SK-N-SH (cell line): ENCODE results near the gene AAMP. TPM values are rescaled to one million over a fixed set of nuclear protein-coding genes. Genes with fewer than 3 reads are reported as not detected.

Experiments used
- CTCF ChIA-PET: fragments of 300-600, 350-600 bp; formaldehyde crosslinking; extraction: SDS; loops from one replicate; lab custom pipeline; 2021; lab: Yijun Ruan, JAX
- POLR2A ChIA-PET: fragments of 350-600 bp; sonication (Branson Sonifier 250); formaldehyde crosslinking; extraction: SDS; loops from one replicate; lab custom pipeline; 2020; ENCODE audit warnings: antibody characterized with exemption, inconsistent platforms; lab: Yijun Ruan, JAX
- DNase-seq: peaks from one replicate; pipeline ENCODE4 v3.0.0; 2012
- H2AFZ ChIP-seq: fragments of 200-600 bp; sonication (generic); 2 replicates; pipeline ENCODE4 v1.8.1; 2016; ENCODE audit warnings: antibody characterized with exemption, mild to moderate bottlenecking, low read depth
- H3F3A ChIP-seq: fragments of 200-600 bp; sonication (generic); replicated peaks from 2 replicates; pipeline ENCODE3; 2016; ENCODE audit warnings: antibody characterized with exemption, mild to moderate bottlenecking; ENCODE audit not compliant: insufficient read depth
- H3K27ac ChIP-seq, 2 experiments: fragments of 200-500 bp in 1 of 2; fragments of 200-600 bp in 1 of 2; sonication (Bioruptor generic) in 1 of 2; sonication (generic), shearing (Covaris generic) in 1 of 2; 2 replicates each; pipeline versions ENCODE4 v1.5.1 to v1.6.1; 2014 to 2016; ENCODE audit warnings: low read depth in 2 of 2, inconsistent platforms in 1 of 2, low read length in 1 of 2, mild to moderate bottlenecking in 1 of 2, mixed read lengths in 1 of 2
- H3K27me3 ChIP-seq: fragments of 200-600 bp; sonication (generic), shearing (Covaris generic); 2 replicates; pipeline ENCODE4 v1.6.1; 2016; ENCODE audit warnings: mixed run types; ENCODE audit not compliant: insufficient read depth
- H3K36me3 ChIP-seq, 2 experiments: fragments of 200-500 bp in 1 of 2; fragments of 200-600 bp in 1 of 2; sonication (Bioruptor generic) in 1 of 2; sonication (generic) in 1 of 2; replicated peaks in 1 of 2; 2 replicates each; pipeline versions ENCODE3 to v1.5.1; 2014 to 2016; ENCODE audit warnings: low read length in 1 of 2, mild to moderate bottlenecking in 1 of 2; ENCODE audit not compliant: insufficient read depth in 2 of 2, control insufficient read depth in 1 of 2
- H3K4me1 ChIP-seq, 2 experiments: fragments of 200-500 bp in 1 of 2; fragments of 200-600 bp in 1 of 2; sonication (Bioruptor generic) in 1 of 2; sonication (generic), shearing (Covaris generic) in 1 of 2; 2 replicates each; pipeline versions ENCODE4 v1.5.1 to v1.6.1; 2014 to 2016; ENCODE audit warnings: low read depth in 1 of 2, low read length in 1 of 2, mixed run types in 1 of 2; ENCODE audit not compliant: insufficient read depth in 2 of 2, control insufficient read depth in 1 of 2
- H3K4me2 ChIP-seq: fragments of 200-600 bp; sonication (generic), shearing (Covaris generic); 2 replicates; pipeline ENCODE4 v1.6.1; 2017; ENCODE audit warnings: mixed run types
- H3K4me3 ChIP-seq, 2 experiments: fragments of 200-500 bp in 1 of 2; fragments of 200-600 bp in 1 of 2; sonication (Bioruptor generic) in 1 of 2; sonication (generic), shearing (Covaris generic) in 1 of 2; 2 replicates each; pipeline versions ENCODE4 v1.5.1 to v1.8.1; 2014 to 2016; ENCODE audit warnings: low read depth in 2 of 2, inconsistent platforms in 1 of 2, low read length in 1 of 2, mild to moderate bottlenecking in 1 of 2, mixed read lengths in 1 of 2, moderate library complexity in 1 of 2
- H3K79me2 ChIP-seq: fragments of 200-600 bp; sonication (generic); 2 replicates; pipeline ENCODE4 v1.8.1; 2017; ENCODE audit warnings: mild to moderate bottlenecking; ENCODE audit not compliant: insufficient read depth
- H3K9ac ChIP-seq: fragments of 200-600 bp; sonication (generic); 2 replicates; pipeline ENCODE4 v1.6.1; 2017; ENCODE audit warnings: mixed run types
- H3K9me2 ChIP-seq: fragments of 200-600 bp; sonication (generic); 2 replicates; pipeline ENCODE4 v1.6.1; 2017; ENCODE audit warnings: mixed run types
- H3K9me3 ChIP-seq: fragments of 200-600 bp; sonication (generic); 2 replicates; pipeline ENCODE4 v1.6.1; 2017; ENCODE audit warnings: mixed run types, mild to moderate bottlenecking, moderate library complexity
- H4K20me1 ChIP-seq: fragments of 200-600 bp; sonication (generic); 2 replicates; pipeline ENCODE4 v1.6.1; 2017; ENCODE audit warnings: mild to moderate bottlenecking, mixed run types; ENCODE audit not compliant: insufficient read depth
- CTCF ChIP-seq: fragments of 200-600 bp; sonication (generic); IDR thresholded peaks from 2 replicates; pipeline ENCODE4 v1.6.1; 2017; ENCODE audit warnings: antibody characterized with exemption, mild to moderate bottlenecking, moderate library complexity
- ELF1 ChIP-seq: IDR thresholded peaks from 2 replicates; pipeline ENCODE4 v1.4.0; 2012
- EP300 ChIP-seq, 2 experiments: IDR thresholded peaks; 2 replicates each; pipeline versions ENCODE4 v1.4.0 to v1.6.1; 2012; ENCODE audit warnings: borderline replicate concordance in 1 of 2, low read depth in 1 of 2, low read length in 1 of 2
- EZH2phosphoT487 ChIP-seq: fragments of 200-600 bp; sonication (generic); IDR thresholded peaks from 2 replicates; pipeline ENCODE4 v1.6.1; 2017; ENCODE audit warnings: low read depth, mixed run types, mild to moderate bottlenecking, antibody characterized with exemption, moderate library complexity, borderline replicate concordance
- FOSL2 ChIP-seq: IDR thresholded peaks from 2 replicates; pipeline ENCODE4 v1.4.0; 2012; ENCODE audit warnings: low read depth, mild to moderate bottlenecking, moderate library complexity, borderline replicate concordance
- FOXM1 ChIP-seq: IDR thresholded peaks from 2 replicates; pipeline ENCODE4 v1.4.0; 2012; ENCODE audit warnings: low read depth, mild to moderate bottlenecking
- GABPA ChIP-seq: IDR thresholded peaks from 2 replicates; pipeline ENCODE4 v1.4.0; 2012; ENCODE audit warnings: low read depth, mild to moderate bottlenecking
- JUND ChIP-seq: IDR thresholded peaks from 2 replicates; pipeline ENCODE4 v1.4.0; 2012
- MAX ChIP-seq: IDR thresholded peaks from 2 replicates; pipeline ENCODE4 v1.4.0; 2012; ENCODE audit warnings: low read depth
- NFIC ChIP-seq: IDR thresholded peaks from 2 replicates; pipeline ENCODE4 v1.4.0; 2012; ENCODE audit warnings: borderline replicate concordance
- NRF1 ChIP-seq: IDR thresholded peaks from 2 replicates; pipeline ENCODE4 v1.6.1; 2012; ENCODE audit warnings: low read depth, mild to moderate bottlenecking, low read length
- POLR2AphosphoS5 ChIP-seq: IDR thresholded peaks from 2 replicates; pipeline ENCODE4 v1.6.1; 2012; ENCODE audit warnings: low read depth, low read length
- REST ChIP-seq: IDR thresholded peaks from 2 replicates; pipeline ENCODE4 v1.6.1; 2012; ENCODE audit warnings: mild to moderate bottlenecking, low read depth, low read length, moderate library complexity
- SIN3A ChIP-seq: IDR thresholded peaks from 2 replicates; pipeline ENCODE4 v1.6.1; 2012; ENCODE audit warnings: low read depth, mild to moderate bottlenecking, low read length, moderate library complexity, borderline replicate concordance
- SMC3 ChIP-seq: IDR thresholded peaks from 2 replicates; pipeline ENCODE4 v1.6.1; 2012; ENCODE audit warnings: low read depth, low read length, improper control_type of control experiment
- TCF12 ChIP-seq: IDR thresholded peaks from 2 replicates; pipeline ENCODE4 v1.4.0; 2012
- USF1 ChIP-seq: IDR thresholded peaks from 2 replicates; pipeline ENCODE4 v1.4.0; 2012; ENCODE audit warnings: low read depth, borderline replicate concordance
- WGBS: methylation state at CpG from one replicate; pipeline ENCODE4 v1.1.6; 2017; ENCODE audit warnings: low lambda C conversion rate; 5-methylcytosine and 5-hydroxymethylcytosine counted together
- polyA plus RNA-seq, 3 experiments: library from polyadenylated mRNA; depleted of rRNA; stranded (reverse); fragments of >200 nt; gene quantifications; 2 replicates each; pipeline ENCODE4 v1.2.3, GENCODE V29; 2012
- TF ChIP-seq, protein P1 (sequence below): IDR thresholded peaks from 2 replicates; pipeline ENCODE4; 2012
- TF ChIP-seq, protein P2 (sequence below): IDR thresholded peaks from 2 replicates; pipeline ENCODE4 v1.4.0; 2012; ENCODE audit warnings: low read depth, borderline replicate concordance
- TF ChIP-seq, protein P3 (sequence below): fragments of 150-350 bp; IDR thresholded peaks from 2 replicates; pipeline ENCODE4 v1.6.1; 2016; ENCODE audit warnings: mild to moderate bottlenecking, low read depth, low read length

The AAMP gene
- polyA plus RNA-seq, 1 of the 3 experiments (the other 2 are of a cell fraction) = 276 TPM

DNA sequence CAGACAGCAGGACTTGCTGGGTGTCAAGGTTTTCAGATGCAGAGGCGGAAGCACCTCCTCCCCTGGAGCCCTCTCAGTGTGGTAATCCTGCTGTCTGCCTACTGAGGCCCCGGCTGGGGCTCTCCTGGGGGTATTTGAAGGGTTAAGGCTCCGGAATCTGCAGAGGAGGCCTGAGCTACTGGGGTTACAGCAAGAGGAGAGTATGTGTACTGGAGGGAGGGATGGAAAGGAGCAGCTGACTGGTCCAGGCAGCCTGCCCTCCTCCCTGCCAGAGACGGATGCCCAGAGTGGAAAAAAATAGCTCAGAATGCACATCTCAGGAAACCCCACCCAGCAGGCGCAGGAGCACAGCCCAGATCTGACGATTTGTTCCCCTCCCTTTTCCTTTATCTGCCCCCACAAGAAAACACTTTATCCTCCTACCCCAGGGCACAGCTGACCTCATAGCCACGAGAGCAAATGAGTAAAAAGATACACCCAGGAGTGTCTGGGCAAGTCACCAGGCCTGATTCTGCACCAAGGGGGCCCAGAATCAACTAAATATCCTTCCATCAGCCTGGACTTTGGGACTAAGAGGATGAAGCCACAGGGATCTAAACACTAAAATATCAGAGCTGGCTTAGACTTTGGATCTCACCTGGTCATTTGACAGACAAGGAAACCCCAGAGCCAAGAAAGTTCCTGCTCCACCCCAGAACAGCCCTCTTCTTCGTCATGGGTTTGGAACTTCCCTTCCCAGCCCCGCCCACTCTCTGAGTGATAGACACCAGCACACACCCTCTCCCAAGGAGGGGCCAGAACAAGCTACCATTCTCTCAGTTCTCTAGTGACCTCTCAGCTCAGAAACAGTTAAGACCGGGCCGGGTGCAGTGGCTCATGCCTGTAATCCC lies 16.9 kb upstream of the AAMP start:
- POLR2A ChIA-PET = no interaction called here
- Histone ChIP-seq H3K79me2 (0 out of 2 replicates have a peak, but pooled peaks cover 3% of the 10 kb centered on the region), H3K36me3 (no peaks in the 10 kb centered on the region), H3K27ac (peak overlapping the region; percentile 88 to 99), H3K27me3 (no peaks in the 10 kb centered on the region), H3K4me3 (peak overlapping the region; percentile 48 to 64), H3K4me1 (peaks cover 12 to 33% of the 10 kb centered on the region in 2 experiments; a peak in 3 of 4 replicates), H3K9me2 (no peaks in the 10 kb centered on the region), H3K9ac (peak overlapping the region; percentile 80), H2AFZ (peak overlapping the region; percentile 67), H3F3A (peaks cover 14% of the 10 kb centered on the region), H3K4me2 (peak overlapping the region; percentile 96), H3K9me3 (no peaks in the 10 kb centered on the region), H4K20me1 (no peaks in the 10 kb centered on the region)
- peak; percentile 73 for DNase-seq
- CTCF ChIA-PET = interaction anchor here (1.5 to 5.3 kb wide), 5 partner anchors 13 to 109 kb away, joined by 6 to 47 read pairs (median 9); partner anchors contain the start of genes CATIP and PNKD
- 21% methylated on average over 7 of the region's 11 CpGs for WGBS
- TF ChIP-seq NFIC (peak; percentile 25; the same call in 1 of the 2 replicates), FOXM1 (no peak), NRF1 (peak; percentile 21; the same call in 1 of the 2 replicates), REST (no peak; the same call in 1 of the 2 replicates), POLR2AphosphoS5 (peak; percentile 61; the same call in 1 of the 2 replicates), MAX (peak; percentile 57; the same call in 1 of the 2 replicates), EZH2phosphoT487 (no peak), EP300 (IDR thresholded peaks at IDR 0.05; ENCODE audit: borderline replicate concordance in 1 of 2, low read depth in 1 of 2, low read length in 1 of 2) (no peak), USF1 (peak; percentile 46; the same call in 1 of the 2 replicates), GABPA (no peak), SMC3 (no peak), CTCF (no peak), TCF12 (no peak; the same call in none of the 2 replicates), FOSL2 (no peak), SIN3A (peak; percentile 42; the same call in 1 of the 2 replicates), ELF1 (no peak), JUND (peak; percentile 9; the same call in 1 of the 2 replicates)
- TF ChIP-seq, protein P1, sequence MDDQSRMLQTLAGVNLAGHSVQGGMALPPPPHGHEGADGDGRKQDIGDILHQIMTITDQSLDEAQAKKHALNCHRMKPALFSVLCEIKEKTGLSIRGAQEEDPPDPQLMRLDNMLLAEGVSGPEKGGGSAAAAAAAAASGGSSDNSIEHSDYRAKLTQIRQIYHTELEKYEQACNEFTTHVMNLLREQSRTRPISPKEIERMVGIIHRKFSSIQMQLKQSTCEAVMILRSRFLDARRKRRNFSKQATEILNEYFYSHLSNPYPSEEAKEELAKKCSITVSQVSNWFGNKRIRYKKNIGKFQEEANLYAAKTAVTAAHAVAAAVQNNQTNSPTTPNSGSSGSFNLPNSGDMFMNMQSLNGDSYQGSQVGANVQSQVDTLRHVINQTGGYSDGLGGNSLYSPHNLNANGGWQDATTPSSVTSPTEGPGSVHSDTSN = peak; percentile 94
- TF ChIP-seq, protein P2, sequence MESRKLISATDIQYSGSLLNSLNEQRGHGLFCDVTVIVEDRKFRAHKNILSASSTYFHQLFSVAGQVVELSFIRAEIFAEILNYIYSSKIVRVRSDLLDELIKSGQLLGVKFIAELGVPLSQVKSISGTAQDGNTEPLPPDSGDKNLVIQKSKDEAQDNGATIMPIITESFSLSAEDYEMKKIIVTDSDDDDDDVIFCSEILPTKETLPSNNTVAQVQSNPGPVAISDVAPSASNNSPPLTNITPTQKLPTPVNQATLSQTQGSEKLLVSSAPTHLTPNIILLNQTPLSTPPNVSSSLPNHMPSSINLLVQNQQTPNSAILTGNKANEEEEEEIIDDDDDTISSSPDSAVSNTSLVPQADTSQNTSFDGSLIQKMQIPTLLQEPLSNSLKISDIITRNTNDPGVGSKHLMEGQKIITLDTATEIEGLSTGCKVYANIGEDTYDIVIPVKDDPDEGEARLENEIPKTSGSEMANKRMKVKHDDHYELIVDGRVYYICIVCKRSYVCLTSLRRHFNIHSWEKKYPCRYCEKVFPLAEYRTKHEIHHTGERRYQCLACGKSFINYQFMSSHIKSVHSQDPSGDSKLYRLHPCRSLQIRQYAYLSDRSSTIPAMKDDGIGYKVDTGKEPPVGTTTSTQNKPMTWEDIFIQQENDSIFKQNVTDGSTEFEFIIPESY = 0 out of 2 replicates have a peak, but pooled peaks have one; percentile 7
- TF ChIP-seq, protein P3, sequence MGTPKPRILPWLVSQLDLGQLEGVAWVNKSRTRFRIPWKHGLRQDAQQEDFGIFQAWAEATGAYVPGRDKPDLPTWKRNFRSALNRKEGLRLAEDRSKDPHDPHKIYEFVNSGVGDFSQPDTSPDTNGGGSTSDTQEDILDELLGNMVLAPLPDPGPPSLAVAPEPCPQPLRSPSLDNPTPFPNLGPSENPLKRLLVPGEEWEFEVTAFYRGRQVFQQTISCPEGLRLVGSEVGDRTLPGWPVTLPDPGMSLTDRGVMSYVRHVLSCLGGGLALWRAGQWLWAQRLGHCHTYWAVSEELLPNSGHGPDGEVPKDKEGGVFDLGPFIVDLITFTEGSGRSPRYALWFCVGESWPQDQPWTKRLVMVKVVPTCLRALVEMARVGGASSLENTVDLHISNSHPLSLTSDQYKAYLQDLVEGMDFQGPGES = no peak
